RWPE2 (cell line): ENCODE measurements around the gene MDC1.
A peak's percentile ranks its signal among the peaks of the same experiment; 100 is the strongest.

Source experiments
- ATAC-seq: fragments of 200-7000 bp; cut with Tn5 transposase; 3 replicates; pipeline ENCODE4 v1.9.1; 2021; ENCODE audit warnings: low read depth
- DNase-seq: peaks from one replicate; pipeline ENCODE4 v3.0.0-alpha.2; 2020; ENCODE audit warnings: low spot score
- H3K27ac ChIP-seq: fragments of 450-650 bp; 2 replicates; pipeline ENCODE4 v1.5.1; 2017; ENCODE audit warnings: mild to moderate bottlenecking; ENCODE audit not compliant: poor library complexity, severe bottlenecking
- H3K27me3 ChIP-seq: fragments of 250-450 bp; sonication (Bioruptor Pico); 2 replicates; pipeline ENCODE4 v1.5.1; 2021; ENCODE audit warnings: mild to moderate bottlenecking, moderate library complexity; ENCODE audit not compliant: insufficient read depth, poor library complexity, severe bottlenecking
- H3K36me3 ChIP-seq: fragments of 250-450 bp; sonication (Bioruptor Pico); 2 replicates; pipeline ENCODE4 v1.5.1; 2020; ENCODE audit warnings: low read depth, mild to moderate bottlenecking, moderate library complexity
- H3K4me1 ChIP-seq: fragments of 250-450 bp; sonication (Bioruptor Pico); 2 replicates; pipeline ENCODE4 v1.5.1; 2021; ENCODE audit warnings: mild to moderate bottlenecking, moderate library complexity; ENCODE audit not compliant: insufficient read depth, poor library complexity, severe bottlenecking
- H3K4me3 ChIP-seq: fragments of 250-450 bp; sonication (Bioruptor Pico); 2 replicates; pipeline ENCODE4 v1.5.1; 2021; ENCODE audit warnings: mild to moderate bottlenecking, moderate library complexity; ENCODE audit not compliant: severe bottlenecking
- H3K9me3 ChIP-seq: fragments of 250-450 bp; sonication (Bioruptor Pico); 2 replicates; pipeline ENCODE4 v1.5.1; 2021; ENCODE audit warnings: mild to moderate bottlenecking, moderate library complexity; ENCODE audit not compliant: severe bottlenecking
- TF ChIP-seq, protein P1 (sequence below): fragments of 450-650 bp; IDR thresholded peaks from one replicate; pipeline ENCODE4 v1.5.1; 2017; ENCODE audit warnings: mild to moderate bottlenecking, moderate library complexity; ENCODE audit not compliant: poor library complexity, severe bottlenecking

Gene MDC1

DNA sequence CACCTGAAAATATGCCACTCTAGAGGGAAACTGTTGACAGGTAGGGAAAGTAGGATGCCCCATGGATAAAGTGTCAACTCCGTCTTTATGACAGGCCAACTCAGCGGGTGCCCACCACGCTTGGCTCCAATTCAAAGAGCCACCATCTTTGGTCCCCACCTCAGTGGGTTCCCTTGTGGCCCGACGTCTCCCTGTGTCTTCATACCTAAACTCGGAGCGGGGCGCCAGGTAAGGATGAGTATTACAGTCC is 277 bp downstream of the MDC1 start:
- Histone ChIP-seq H3K27me3 (no peaks in the 10 kb centered on the region), H3K4me1 (peaks cover 19% of the 10 kb centered on the region), H3K9me3 (no peaks in the 10 kb centered on the region), H3K36me3 (peaks cover 47% of the 10 kb centered on the region), H3K27ac (peak overlapping the region; percentile 96), H3K4me3 (peak overlapping the region; percentile 56)
- ATAC-seq (no peak), DNase-seq (no peak)
- TF ChIP-seq, protein P1, sequence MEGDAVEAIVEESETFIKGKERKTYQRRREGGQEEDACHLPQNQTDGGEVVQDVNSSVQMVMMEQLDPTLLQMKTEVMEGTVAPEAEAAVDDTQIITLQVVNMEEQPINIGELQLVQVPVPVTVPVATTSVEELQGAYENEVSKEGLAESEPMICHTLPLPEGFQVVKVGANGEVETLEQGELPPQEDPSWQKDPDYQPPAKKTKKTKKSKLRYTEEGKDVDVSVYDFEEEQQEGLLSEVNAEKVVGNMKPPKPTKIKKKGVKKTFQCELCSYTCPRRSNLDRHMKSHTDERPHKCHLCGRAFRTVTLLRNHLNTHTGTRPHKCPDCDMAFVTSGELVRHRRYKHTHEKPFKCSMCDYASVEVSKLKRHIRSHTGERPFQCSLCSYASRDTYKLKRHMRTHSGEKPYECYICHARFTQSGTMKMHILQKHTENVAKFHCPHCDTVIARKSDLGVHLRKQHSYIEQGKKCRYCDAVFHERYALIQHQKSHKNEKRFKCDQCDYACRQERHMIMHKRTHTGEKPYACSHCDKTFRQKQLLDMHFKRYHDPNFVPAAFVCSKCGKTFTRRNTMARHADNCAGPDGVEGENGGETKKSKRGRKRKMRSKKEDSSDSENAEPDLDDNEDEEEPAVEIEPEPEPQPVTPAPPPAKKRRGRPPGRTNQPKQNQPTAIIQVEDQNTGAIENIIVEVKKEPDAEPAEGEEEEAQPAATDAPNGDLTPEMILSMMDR, result no peak

DNA sequence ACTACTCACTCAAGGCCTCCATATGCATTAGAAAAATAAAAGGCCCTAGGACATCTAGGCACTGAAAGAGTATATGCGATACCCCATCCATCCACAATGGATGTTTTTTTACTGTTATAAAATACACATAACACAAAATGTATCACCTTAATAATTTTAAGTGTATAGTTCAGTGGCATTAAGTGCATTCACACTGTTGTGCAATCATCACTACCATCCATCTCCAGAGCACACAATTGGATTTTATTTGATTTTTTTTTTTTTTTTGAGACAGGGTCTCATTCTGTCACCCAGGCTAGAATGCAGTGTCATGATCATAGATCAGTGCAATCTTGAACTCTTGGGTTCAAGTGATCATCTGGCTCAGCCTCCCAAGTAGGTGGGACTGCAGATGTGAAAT is 2.8 kb downstream of the MDC1 start:
- no peak overlapping the region for H3K27ac ChIP-seq
- TF ChIP-seq, protein P1, result no peak
- peaks cover 58% of the 10 kb centered on the region for H3K36me3 ChIP-seq
- DNase-seq (no peak), ATAC-seq (no peak)
- peaks cover 19% of the 10 kb centered on the region for H3K4me1 ChIP-seq
- H3K9me3 ChIP-seq, result no peaks in the 10 kb centered on the region
- no peak overlapping the region for H3K4me3 ChIP-seq
- no peaks in the 10 kb centered on the region for H3K27me3 ChIP-seq

DNA sequence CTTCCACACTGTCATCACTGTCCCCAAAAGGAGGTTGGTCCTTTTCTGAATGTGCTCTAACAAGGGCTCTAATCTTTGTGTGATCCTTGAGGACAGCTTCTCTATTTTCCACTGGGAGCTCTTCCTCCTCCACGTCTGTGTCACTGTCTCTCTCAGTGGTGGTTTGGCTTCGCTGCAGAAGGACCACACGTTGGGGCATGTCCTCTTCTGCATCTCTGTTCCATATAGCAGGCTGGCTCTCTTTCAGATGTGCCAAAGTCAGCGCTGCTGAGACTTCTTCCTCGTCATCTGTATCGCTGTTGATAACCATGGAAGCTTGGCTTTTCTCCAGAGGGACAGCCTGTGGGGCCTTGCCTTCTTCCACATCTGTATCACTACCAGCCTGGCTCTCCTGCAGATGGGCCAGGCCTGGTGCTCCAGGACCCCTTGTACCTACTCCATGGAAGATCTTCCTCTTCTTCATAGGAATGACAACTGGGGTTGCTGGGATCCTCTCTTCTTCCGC is 4.6 kb downstream of the MDC1 start:
- H3K27ac ChIP-seq, result no peak overlapping the region
- DNase-seq (no peak), ATAC-seq (no peak)
- TF ChIP-seq, protein P1, result no peak
- H3K27me3 ChIP-seq, result no peaks in the 10 kb centered on the region
- H3K9me3 ChIP-seq, result no peaks in the 10 kb centered on the region
- peaks cover 69% of the 10 kb centered on the region for H3K36me3 ChIP-seq
- no peak overlapping the region for H3K4me3 ChIP-seq
- peaks cover 6% of the 10 kb centered on the region for H3K4me1 ChIP-seq

DNA sequence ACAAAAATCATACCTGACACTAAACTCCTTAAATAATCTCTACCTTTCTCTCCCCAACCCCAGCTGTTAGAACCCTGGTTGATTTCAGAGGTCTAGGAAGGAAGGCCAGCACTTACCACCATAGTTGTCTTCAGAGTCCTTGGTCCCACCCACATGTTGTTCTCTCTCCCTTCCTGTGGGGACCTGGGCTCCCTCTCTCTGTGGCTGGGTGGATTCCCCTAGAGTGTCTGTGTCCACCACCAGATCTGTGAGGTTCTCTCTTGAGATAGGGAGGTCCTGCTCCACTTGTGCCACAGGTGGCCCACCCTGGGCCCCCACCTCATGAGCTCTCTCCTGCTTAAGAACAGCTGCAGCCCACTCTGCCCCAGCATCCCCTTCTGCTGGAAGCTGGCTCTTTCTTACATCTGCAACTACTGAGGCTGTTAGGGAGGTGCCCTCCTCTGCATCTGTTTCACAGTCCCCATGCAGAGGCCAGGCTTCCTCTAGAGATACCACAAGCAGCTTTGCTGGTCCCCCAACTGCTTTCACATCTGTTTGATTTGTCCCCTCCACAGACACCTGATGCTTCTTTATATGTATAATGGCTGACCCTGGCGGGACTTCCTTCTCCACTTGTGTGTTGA is 5.2 kb downstream of the MDC1 start:
- no peaks in the 10 kb centered on the region for H3K27me3 ChIP-seq
- no peak overlapping the region for H3K27ac ChIP-seq
- TF ChIP-seq, protein P1, result no peak
- peaks cover 72% of the 10 kb centered on the region for H3K36me3 ChIP-seq
- no peaks in the 10 kb centered on the region for H3K9me3 ChIP-seq
- DNase-seq (no peak), ATAC-seq (no peak)
- H3K4me3 ChIP-seq, result no peak overlapping the region
- H3K4me1 ChIP-seq, result peaks cover 6% of the 10 kb centered on the region

DNA sequence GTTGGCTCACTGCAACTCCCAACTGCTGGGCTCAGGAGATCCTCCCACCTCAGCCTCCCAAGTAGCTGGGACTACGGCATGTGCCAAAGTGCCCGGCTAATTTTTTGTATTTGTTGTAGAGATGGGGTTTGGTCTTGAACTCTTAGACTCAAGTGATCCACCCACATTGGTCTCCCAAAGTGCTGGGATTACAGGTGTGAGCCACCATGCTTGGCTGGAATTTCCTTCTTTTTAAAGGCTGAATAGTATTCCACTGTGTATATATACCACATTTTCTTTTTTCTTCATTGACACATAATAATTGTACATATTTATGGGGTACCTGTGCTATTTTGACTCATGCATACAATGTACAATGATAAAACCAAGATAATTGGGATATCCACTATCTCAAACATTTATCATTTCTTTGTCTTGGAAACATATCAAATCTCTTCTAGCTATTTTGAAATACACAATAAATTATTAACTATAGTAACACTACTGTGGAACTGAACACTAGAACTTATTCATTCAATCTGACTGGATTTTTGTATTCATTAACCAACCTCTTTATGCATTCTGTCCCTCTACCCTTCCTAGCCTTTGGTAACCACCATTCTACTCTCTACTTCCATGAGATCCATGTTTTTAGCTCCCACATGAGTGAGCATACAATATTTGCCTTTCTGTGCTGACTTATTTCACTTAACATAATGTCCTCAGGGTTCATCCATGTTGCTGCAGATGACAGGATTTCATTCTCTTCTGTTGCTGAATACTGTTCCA is 7.8 kb downstream of the MDC1 start:
- DNase-seq (no peak), ATAC-seq (no peak)
- Histone ChIP-seq H3K27ac (no peak overlapping the region), H3K4me3 (no peak overlapping the region), H3K9me3 (no peaks in the 10 kb centered on the region), H3K36me3 (peaks cover 63% of the 10 kb centered on the region), H3K27me3 (no peaks in the 10 kb centered on the region), H3K4me1 (no peaks in the 10 kb centered on the region)
- TF ChIP-seq, protein P1, result no peak
